HepG2 (cell line): ENCODE measurements around the gene RAB15. TPM values are rescaled to one million over a fixed set of nuclear protein-coding genes. Genes with fewer than 3 reads are reported as not detected.

Source experiments
- BORCS8-MEF2B ChIP-seq: sonication (generic); formaldehyde crosslinking; IDR thresholded peaks from 2 replicates; pipeline ENCODE4 v1.8.0; 2022; ENCODE audit warnings: mild to moderate bottlenecking, missing genetic modification reagents
- BRCA1 ChIP-seq: sonication (generic); formaldehyde crosslinking; IDR thresholded peaks from 2 replicates; pipeline ENCODE4 v1.4.0; 2020; ENCODE audit warnings: missing genetic modification reagents
- CBFB ChIP-seq: sonication (generic); formaldehyde crosslinking; IDR thresholded peaks from 2 replicates; pipeline ENCODE4 v1.4.0; 2020; ENCODE audit warnings: missing genetic modification reagents
- CCAR2 ChIP-seq: fragments of 200-400 bp; formaldehyde crosslinking; optimal IDR thresholded peaks from 2 replicates; pipeline ENCODE3; 2018; ENCODE audit warnings: low read depth, mild to moderate bottlenecking, low read length, moderate library complexity
- CEBPB ChIP-seq: IDR thresholded peaks from 2 replicates; pipeline ENCODE4 v1.6.1; 2011; ENCODE audit warnings: low read depth, low read length, improper control_type of control experiment, borderline replicate concordance
- EEA1 ChIP-seq: sonication (generic); formaldehyde crosslinking; IDR thresholded peaks from 2 replicates; pipeline ENCODE4 v1.5.1; 2020; ENCODE audit warnings: mild to moderate bottlenecking, missing genetic modification reagents, borderline replicate concordance
- GATA4 ChIP-seq: sonication (generic); IDR thresholded peaks from 2 replicates; pipeline ENCODE4 v1.6.1; 2016; ENCODE audit warnings: antibody characterized with exemption, low read depth, borderline replicate concordance
- GPN1 ChIP-seq: sonication (generic); formaldehyde crosslinking; IDR thresholded peaks from 2 replicates; pipeline ENCODE4 v1.5.1; 2020; ENCODE audit warnings: missing genetic modification reagents, borderline replicate concordance
- GZF1 ChIP-seq: sonication (generic); formaldehyde crosslinking; IDR thresholded peaks from 2 replicates; pipeline ENCODE4 v1.5.1; 2020; ENCODE audit warnings: mild to moderate bottlenecking, missing genetic modification reagents
- HDAC1 ChIP-seq: sonication (generic); formaldehyde crosslinking; IDR thresholded peaks from 2 replicates; pipeline ENCODE4 v1.5.1; 2020; ENCODE audit warnings: mild to moderate bottlenecking, missing genetic modification reagents
- HNF4G ChIP-seq, 2 experiments: sonication (generic) in 1 of 2; formaldehyde crosslinking in 1 of 2; IDR thresholded peaks; 2 replicates each; pipeline versions ENCODE4 v1.4.0 to v1.6.1; 2011 to 2020; ENCODE audit warnings: borderline replicate concordance in 2 of 2, low read depth in 2 of 2, mild to moderate bottlenecking in 2 of 2, low read length in 1 of 2, missing genetic modification reagents in 1 of 2, moderate library complexity in 1 of 2
- HNRNPK ChIP-seq: fragments of 200-400 bp; formaldehyde crosslinking; IDR thresholded peaks from 2 replicates; pipeline ENCODE4 v1.6.1; 2018; ENCODE audit warnings: low read length, low read depth, moderate library complexity, mild to moderate bottlenecking; ENCODE audit not compliant: poor library complexity, severe bottlenecking
- HNRNPL ChIP-seq: fragments of 200-400 bp; formaldehyde crosslinking; IDR thresholded peaks from 2 replicates; pipeline ENCODE4 v1.6.1; 2017; ENCODE audit warnings: mild to moderate bottlenecking, low read depth, low read length
- KLF13 ChIP-seq: sonication (generic); formaldehyde crosslinking; IDR thresholded peaks from 2 replicates; pipeline ENCODE4 v1.4.0; 2020; ENCODE audit warnings: mild to moderate bottlenecking, missing genetic modification reagents
- MATR3 ChIP-seq: sonication (generic); formaldehyde crosslinking; IDR thresholded peaks from 2 replicates; pipeline ENCODE4 v1.4.0; 2020; ENCODE audit warnings: missing genetic modification reagents
- NKX3-1 ChIP-seq: sonication (generic); formaldehyde crosslinking; IDR thresholded peaks from 2 replicates; pipeline ENCODE4 v1.5.0; 2020; ENCODE audit warnings: missing genetic modification reagents
- NONO ChIP-seq, 2 experiments: fragments of 450-650 bp in 1 of 2; sonication (generic) in 1 of 2; formaldehyde crosslinking in 1 of 2; IDR thresholded peaks in 1 of 2; conservative IDR thresholded peaks in 1 of 2; 2 replicates each; pipeline versions ENCODE4 v1.6.1 to v1.8.0; 2017 to 2022; ENCODE audit warnings: mild to moderate bottlenecking in 1 of 2, missing genetic modification reagents in 1 of 2, moderate library complexity in 1 of 2
- NR0B2 ChIP-seq: sonication (generic); formaldehyde crosslinking; IDR thresholded peaks from 2 replicates; pipeline ENCODE4 v1.4.0; 2020; ENCODE audit warnings: mild to moderate bottlenecking, missing genetic modification reagents
- RAD21 ChIP-seq: fragments of 450-650 bp; formaldehyde crosslinking; IDR thresholded peaks from 2 replicates; pipeline ENCODE4 v1.5.0; 2020; ENCODE audit warnings: mild to moderate bottlenecking
- RBAK ChIP-seq: sonication (generic); formaldehyde crosslinking; IDR thresholded peaks from 2 replicates; pipeline ENCODE4 v1.5.1; 2020; ENCODE audit warnings: mild to moderate bottlenecking, missing genetic modification reagents
- SAP130 ChIP-seq: IDR thresholded peaks from 2 replicates; pipeline ENCODE4 v1.6.1; 2016; ENCODE audit warnings: low read depth
- SMC3 ChIP-seq: IDR thresholded peaks from 2 replicates; pipeline ENCODE4 v1.6.1; 2011; ENCODE audit warnings: low read length, improper control_type of control experiment
- STAG1 ChIP-seq: sonication (generic); formaldehyde crosslinking; IDR thresholded peaks from 2 replicates; pipeline ENCODE4 v1.4.0; 2020; ENCODE audit warnings: missing genetic modification reagents
- TEAD3 ChIP-seq: optimal IDR thresholded peaks from 2 replicates; pipeline ENCODE3; 2016; ENCODE audit warnings: borderline replicate concordance
- TRIM24 ChIP-seq: sonication (generic); formaldehyde crosslinking; IDR thresholded peaks from 2 replicates; pipeline ENCODE4 v1.8.0; 2022; ENCODE audit warnings: mild to moderate bottlenecking, missing genetic modification reagents
- ZNF138 ChIP-seq: sonication (generic); formaldehyde crosslinking; IDR thresholded peaks from 2 replicates; pipeline ENCODE4 v1.5.0; 2020; ENCODE audit warnings: mild to moderate bottlenecking, low read depth, missing genetic modification reagents
- ZNF180 ChIP-seq: sonication (generic); formaldehyde crosslinking; IDR thresholded peaks from 2 replicates; pipeline ENCODE4 v1.4.0; 2020; ENCODE audit warnings: low read depth, missing genetic modification reagents, borderline replicate concordance
- ZNF20 ChIP-seq: sonication (generic); formaldehyde crosslinking; IDR thresholded peaks from 2 replicates; pipeline ENCODE4 v1.4.0; 2020; ENCODE audit warnings: mild to moderate bottlenecking, moderate library complexity, missing genetic modification reagents
- ZNF224 ChIP-seq: sonication (generic); formaldehyde crosslinking; IDR thresholded peaks from 2 replicates; pipeline ENCODE4 v1.5.0; 2020; ENCODE audit warnings: mild to moderate bottlenecking, missing genetic modification reagents
- ZNF337 ChIP-seq: sonication (generic); formaldehyde crosslinking; IDR thresholded peaks from 2 replicates; pipeline ENCODE4 v1.5.1; 2020; ENCODE audit warnings: missing genetic modification reagents, low read depth, mild to moderate bottlenecking, borderline replicate concordance
- ZNF616 ChIP-seq: sonication (generic); formaldehyde crosslinking; IDR thresholded peaks from 2 replicates; pipeline ENCODE4 v1.5.0; 2020; ENCODE audit warnings: low read depth, mild to moderate bottlenecking, missing genetic modification reagents
- ZNF652 ChIP-seq: IDR thresholded peaks from 2 replicates; pipeline ENCODE4 v1.6.1; 2016; ENCODE audit warnings: low read depth, borderline replicate concordance
- ZSCAN30 ChIP-seq: sonication (generic); formaldehyde crosslinking; IDR thresholded peaks from 2 replicates; pipeline ENCODE4 v1.5.0; 2020; ENCODE audit warnings: mild to moderate bottlenecking, missing genetic modification reagents
- polyA plus RNA-seq, 8 experiments: library from polyadenylated mRNA; depleted of rRNA in 3 of 8; stranded (reverse) in 7 of 8; unstranded in 1 of 8; fragments of >200 nt; fragmentation: Illumina TruSeq in 4 of 8; extraction: Trizol in 4 of 8; gene quantifications; 2 replicates each; pipeline versions ENCODE4 v1.2.1 to v1.2.3, GENCODE V29; 2011 to 2016; ENCODE audit warnings: low read depth in 4 of 8, missing spikeins in 1 of 8, mixed read lengths in 1 of 8; ENCODE audit not compliant: insufficient read depth in 1 of 8
- total RNA-seq, 5 experiments: library from RNA; depleted of rRNA; stranded (reverse); fragments of >200 nt; fragmentation: Illumina TruSeq; extraction: Trizol; gene quantifications; 2 replicates each; pipeline ENCODE4 v1.2.3, GENCODE V29; 2016; ENCODE audit warnings: low read depth in 1 of 5

Gene RAB15
- total and polyA plus RNA-seq, 2 of the 13 experiments (the other 11 are each of a cell fraction or from before 2014, with no cell fraction given): 7.4 to 18.5 TPM

- TF ChIP-seq NONO (IDR thresholded peaks at IDR 0.05) (no peak), NONO (CRISPR knock-in tag; conservative IDR thresholded peaks at IDR 0.05) (no peak), ZNF224 (CRISPR knock-in tag) (no peak), HDAC1 (CRISPR knock-in tag) (no peak), GPN1 (CRISPR knock-in tag) (no peak), CCAR2 (no peak), BRCA1 (CRISPR knock-in tag) (no peak), BORCS8-MEF2B (CRISPR knock-in tag) (no peak), RAD21 (0 out of 2 replicates have a peak, but pooled peaks have one; percentile 26), TEAD3 (CRISPR knock-in tag) (peak; percentile 16), KLF13 (CRISPR knock-in tag) (no peak), ZSCAN30 (CRISPR knock-in tag) (no peak), STAG1 (CRISPR knock-in tag) (peak; percentile 33), ZNF337 (no peak), NKX3-1 (no peak), SAP130 (CRISPR knock-in tag) (no peak), HNRNPL (0 out of 2 replicates have a peak, but pooled peaks have one; percentile 17), ZNF138 (CRISPR knock-in tag) (no peak), TRIM24 (CRISPR knock-in tag) (no peak), ZNF652 (CRISPR knock-in tag) (peak; percentile 78), SMC3 (peak; percentile 24; the same call in 1 of the 2 replicates), GATA4 (no peak), MATR3 (CRISPR knock-in tag) (no peak), EEA1 (no peak), GZF1 (CRISPR knock-in tag) (no peak), ZNF180 (CRISPR knock-in tag) (no peak), HNRNPK (no peak), RBAK (CRISPR knock-in tag) (no peak), ZNF616 (CRISPR knock-in tag) (no peak), CEBPB (no peak), HNF4G (IDR thresholded peaks at IDR 0.05; ENCODE audit: borderline replicate concordance, low read depth, low read length) (no peak), HNF4G (CRISPR knock-in tag; IDR thresholded peaks at IDR 0.05; ENCODE audit: borderline replicate concordance, low read depth) (no peak), CBFB (no peak), NR0B2 (CRISPR knock-in tag) (no peak), ZNF20 (no peak)
Measured at GRCh38 chr14:64960762-64961276, 11.3 kb downstream of the RAB15 start (continued).
